H1 (cell line): ENCODE data around the gene PATJ. TPM values are rescaled to one million over a fixed set of nuclear protein-coding genes. Genes with fewer than 3 reads are reported as not detected.
"Not testable (repeated sequence)": the region's sequence is repeated elsewhere in the genome, so short reads cannot be mapped to it uniquely, and the experiment has no call there.

Experiments
- CTCF ChIA-PET: fragments of 300-600 bp; sonication (Branson Sonifier 250); formaldehyde crosslinking; loops from one replicate; lab custom pipeline; 2021; ENCODE audit not compliant: partially characterized antibody; lab: Charles Lee
- POLR2A ChIA-PET: fragments of 300-600 bp; sonication (Branson Sonifier 250); formaldehyde crosslinking; loops from one replicate; lab custom pipeline; 2021; ENCODE audit warnings: inconsistent platforms; ENCODE audit not compliant: partially characterized antibody; lab: Charles Lee
- DNase-seq, 2 experiments: peaks; one replicate each; pipeline versions ENCODE4 v3.0.0 to v3.0.0-alpha.2; 2010 to 2022; ENCODE audit warnings: low spot score in 2 of 2, low read depth in 1 of 2, mixed read lengths in 1 of 2
- FAIRE-seq: peaks from 2 replicates; lab custom pipeline; 2011; peaks lifted over from hg19 to GRCh38; lab: Jason Lieb, UNC
- H2AFZ ChIP-seq: 2 replicates; pipeline ENCODE4 v1.8.1; 2012; ENCODE audit warnings: low read length, inconsistent platforms
- H2AK5ac ChIP-seq: 2 replicates; pipeline ENCODE4 v1.6.1; 2013; ENCODE audit warnings: low read depth, low read length
- H2BK120ac ChIP-seq: replicated peaks from 2 replicates; pipeline ENCODE3; 2013; ENCODE audit warnings: low read depth, low read length, inconsistent platforms
- H2BK12ac ChIP-seq: 2 replicates; pipeline ENCODE4 v1.6.1; 2013; ENCODE audit warnings: low read depth, low read length
- H2BK15ac ChIP-seq: 2 replicates; pipeline ENCODE4 v1.6.1; 2013; ENCODE audit warnings: low read length
- H2BK20ac ChIP-seq: 2 replicates; pipeline ENCODE4 v1.6.1; 2013; ENCODE audit warnings: low read length
- H2BK5ac ChIP-seq: 2 replicates; pipeline ENCODE4 v1.6.1; 2013; ENCODE audit warnings: low read depth, low read length
- H3K14ac ChIP-seq: 2 replicates; pipeline ENCODE4 v1.6.1; 2013; ENCODE audit warnings: inconsistent platforms; ENCODE audit not compliant: insufficient read length
- H3K18ac ChIP-seq: 2 replicates; pipeline ENCODE4 v1.6.1; 2013; ENCODE audit warnings: low read length; ENCODE audit errors: extremely low read depth
- H3K23ac ChIP-seq: 2 replicates; pipeline ENCODE4 v1.6.1; 2013; ENCODE audit warnings: inconsistent platforms; ENCODE audit not compliant: insufficient read length
- H3K23me2 ChIP-seq: 2 replicates; pipeline ENCODE4 v1.6.1; 2013; ENCODE audit warnings: low read depth, low read length
- H3K27ac ChIP-seq: 2 replicates; pipeline ENCODE4 v1.6.1; 2011; ENCODE audit warnings: low read depth, low read length, inconsistent platforms
- H3K27me3 ChIP-seq, 4 experiments: replicated peaks in 1 of 4; 1 replicate in 1 of 4; 2 replicates in 3 of 4; pipeline versions ENCODE4 v1.6.1 to v1.8.1; 2011 to 2013; ENCODE audit warnings: low read length in 3 of 4, mild to moderate bottlenecking in 3 of 4, inconsistent platforms in 2 of 4, mixed read lengths in 2 of 4, moderate library complexity in 1 of 4; ENCODE audit not compliant: control insufficient read depth in 3 of 4, insufficient read depth in 3 of 4; ENCODE audit errors: extremely low read depth in 1 of 4
- H3K36me3 ChIP-seq, 4 experiments: 2 replicates each; pipeline versions ENCODE4 v1.6.1 to v1.8.1; 2011 to 2013; ENCODE audit warnings: mild to moderate bottlenecking in 4 of 4, low read length in 3 of 4, moderate library complexity in 2 of 4, control low read depth in 1 of 4, inconsistent platforms in 1 of 4; ENCODE audit not compliant: insufficient read depth in 4 of 4, control insufficient read depth in 2 of 4
- H3K4ac ChIP-seq: replicated peaks from 2 replicates; pipeline ENCODE3; 2013; ENCODE audit warnings: low read length, low read depth, mixed read lengths, inconsistent platforms; ENCODE audit not compliant: insufficient read length
- H3K4me1 ChIP-seq, 4 experiments: replicated peaks in 1 of 4; 1 replicate in 1 of 4; 2 replicates in 3 of 4; pipeline versions ENCODE4 v1.6.1 to v1.8.1; 2011 to 2013; ENCODE audit warnings: low read length in 3 of 4, inconsistent platforms in 2 of 4, mixed read lengths in 1 of 4; ENCODE audit not compliant: insufficient read depth in 4 of 4, control insufficient read depth in 3 of 4
- H3K4me2 ChIP-seq, 2 experiments: 2 replicates each; pipeline versions ENCODE4 v1.6.1 to v1.8.1; 2011 to 2013; ENCODE audit warnings: low read depth in 2 of 2, low read length in 2 of 2, control low read depth in 1 of 2, inconsistent platforms in 1 of 2, mild to moderate bottlenecking in 1 of 2; ENCODE audit not compliant: insufficient read depth in 1 of 2
- H3K4me3 ChIP-seq, 4 experiments: fragments of 200-600, 300-600 bp in 1 of 4; sonication (generic), shearing (Covaris generic), sonication (Bioruptor Twin) in 1 of 4; 2 replicates each; pipeline versions ENCODE4 v1.5.1 to v1.8.1; 2011 to 2016; ENCODE audit warnings: low read length in 4 of 4, low read depth in 3 of 4, control low read depth in 2 of 4, inconsistent platforms in 2 of 4, mild to moderate bottlenecking in 2 of 4, mixed read lengths in 1 of 4, moderate library complexity in 1 of 4; ENCODE audit not compliant: insufficient read depth in 2 of 4; ENCODE audit errors: extremely low read depth in 1 of 4
- H3K56ac ChIP-seq: replicated peaks from 2 replicates; pipeline ENCODE3; 2013; ENCODE audit warnings: low read depth, mild to moderate bottlenecking, mixed read lengths, low read length, inconsistent platforms; ENCODE audit not compliant: insufficient read length
- H3K79me1 ChIP-seq: 2 replicates; pipeline ENCODE4 v1.6.1; 2013; ENCODE audit warnings: low read depth, low read length, control low read depth
- H3K79me2 ChIP-seq, 2 experiments: 2 replicates each; pipeline versions ENCODE4 v1.6.1 to v1.8.1; 2012 to 2013; ENCODE audit warnings: low read length in 2 of 2, mild to moderate bottlenecking in 2 of 2, inconsistent platforms in 1 of 2; ENCODE audit not compliant: insufficient read depth in 2 of 2, control insufficient read depth in 1 of 2
- H3K9ac ChIP-seq, 4 experiments: replicated peaks in 1 of 4; 1 replicate in 1 of 4; 2 replicates in 3 of 4; pipeline versions ENCODE4 v1.6.1 to v1.8.1; 2011 to 2013; ENCODE audit warnings: low read depth in 3 of 4, low read length in 3 of 4, control low read depth in 2 of 4, mild to moderate bottlenecking in 2 of 4, moderate library complexity in 2 of 4, inconsistent platforms in 1 of 4; ENCODE audit errors: extremely low read depth in 1 of 4
- H3K9me3 ChIP-seq, 2 experiments: 2 replicates each; pipeline versions ENCODE4 v1.6.1 to v1.8.1; 2012 to 2013; ENCODE audit warnings: mild to moderate bottlenecking in 2 of 2, moderate library complexity in 2 of 2, control low read depth in 1 of 2, inconsistent platforms in 1 of 2, low read depth in 1 of 2, low read length in 1 of 2, mixed read lengths in 1 of 2; ENCODE audit not compliant: insufficient read depth in 2 of 2
- H4K20me1 ChIP-seq, 2 experiments: replicated peaks in 1 of 2; 2 replicates each; pipeline versions ENCODE3 to v1.8.1; 2011 to 2013; ENCODE audit warnings: inconsistent platforms in 2 of 2, low read length in 2 of 2, mild to moderate bottlenecking in 1 of 2; ENCODE audit not compliant: insufficient read depth in 2 of 2, control insufficient read depth in 1 of 2
- H4K5ac ChIP-seq: 2 replicates; pipeline ENCODE4 v1.6.1; 2013; ENCODE audit warnings: low read length, low read depth, mixed read lengths, inconsistent platforms; ENCODE audit not compliant: insufficient read length
- H4K8ac ChIP-seq: 2 replicates; pipeline ENCODE4 v1.8.0; 2013; ENCODE audit warnings: mild to moderate bottlenecking, moderate library complexity, low read length, inconsistent platforms; ENCODE audit not compliant: insufficient read depth; ENCODE audit errors: extremely low read depth
- H4K91ac ChIP-seq: replicated peaks from 2 replicates; pipeline ENCODE3; 2013; ENCODE audit warnings: low read length, mixed read lengths, inconsistent platforms; ENCODE audit not compliant: insufficient read length
- WGBS, 2 experiments: shearing (Covaris generic) in 1 of 2; methylation state at CpG; one replicate each; pipeline versions ENCODE4 v1.1.6 to v1.1.7; 2013 to 2015; ENCODE audit warnings: low lambda C conversion rate in 2 of 2, mixed read lengths in 2 of 2, inconsistent platforms in 1 of 2, low coverage in 1 of 2, missing lambda C conversion rate in 1 of 2; ENCODE audit not compliant: insufficient replicate concordance in 2 of 2, insufficient coverage in 1 of 2, insufficient read length in 1 of 2; ENCODE audit errors: extremely low coverage in 1 of 2, missing lambda C conversion rate in 1 of 2; 5-methylcytosine and 5-hydroxymethylcytosine counted together
- polyA plus RNA-seq, 7 experiments: library from polyadenylated mRNA; depleted of rRNA in 3 of 7; stranded (reverse) in 5 of 7; unstranded in 2 of 7; fragments of >200 nt in 5 of 7; fragments of 200-250 nt in 2 of 7; gene quantifications; 1 replicate in 5 of 7; 2 replicates in 1 of 7; 4 replicates in 1 of 7; pipeline versions ENCODE4 v1.2.1 to v1.2.3, GENCODE V29; 2011 to 2013; ENCODE audit warnings: missing spikeins in 2 of 7, mixed read lengths in 2 of 7
- total RNA-seq: library from RNA; stranded (reverse); fragmentation: NEBNext Ultra II Directional; extraction: Animal tissue kit (Norgen Biotek cat#: 25700); gene quantifications from 2 replicates; pipeline ENCODE4 v1.2.1, GENCODE V29; 2021

PATJ gene
- total and polyA plus RNA-seq, 2 of the 8 experiments (the other 6 are each of a cell fraction or from before 2014, with no cell fraction given), result 8.2 to 55.6 TPM

DNA sequence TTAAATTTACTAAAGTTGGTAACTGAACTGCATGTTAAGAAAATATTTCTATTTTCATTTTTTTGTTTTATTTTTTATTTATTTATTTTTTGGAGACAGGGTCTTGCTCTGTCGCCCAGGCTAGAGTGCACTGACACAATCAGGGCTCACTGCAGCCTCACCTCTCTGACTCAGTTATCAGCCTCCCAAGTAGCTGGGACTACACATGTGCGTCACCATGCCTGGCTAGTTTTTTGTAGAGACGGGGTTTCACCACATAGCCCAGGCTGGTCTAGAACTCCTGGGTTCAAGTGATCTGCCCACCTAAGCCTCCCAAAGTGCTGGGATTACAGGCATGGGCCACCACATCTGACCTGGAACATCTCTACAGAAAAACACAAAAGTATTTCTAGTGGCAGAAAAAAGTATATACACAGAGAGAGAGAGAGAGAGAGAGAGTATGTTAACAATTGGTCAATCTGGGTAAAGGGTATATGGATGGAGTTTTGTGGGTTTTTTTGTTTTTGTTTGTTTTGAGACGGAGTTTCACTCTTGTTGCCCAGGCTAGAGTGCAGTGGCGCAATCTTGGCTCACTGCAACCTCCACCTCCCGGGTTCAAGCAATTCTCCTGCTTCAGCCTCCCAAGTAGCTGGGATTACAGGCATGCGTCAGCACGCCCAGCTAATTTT lies 23.1 kb upstream of the PATJ start:
- H2AK5ac ChIP-seq, H3K9ac ChIP-seq, H4K91ac ChIP-seq, H2BK20ac ChIP-seq, H3K4me2 ChIP-seq, H2BK120ac ChIP-seq, H3K36me3 ChIP-seq, H3K56ac ChIP-seq, H3K27me3 ChIP-seq, H3K9me3 ChIP-seq, H2BK15ac ChIP-seq, H3K79me1 ChIP-seq, H3K23ac ChIP-seq, H2BK12ac ChIP-seq, H3K23me2 ChIP-seq, H3K4me1 ChIP-seq, H2AFZ ChIP-seq, H3K4ac ChIP-seq, H3K14ac ChIP-seq, H3K4me3 ChIP-seq, H4K8ac ChIP-seq, H2BK5ac ChIP-seq, H3K18ac ChIP-seq, H4K20me1 ChIP-seq, H4K5ac ChIP-seq, FAIRE-seq, POLR2A ChIA-PET, DNase-seq, H3K27ac ChIP-seq, CTCF ChIA-PET: not testable (repeated sequence)
- H3K79me2 ChIP-seq, result peaks cover 4 to 20% of the 10 kb centered on the region in 2 experiments; a peak in 3 of 4 replicates
- WGBS, 2 experiments, result 89% methylated on average over 8 of the region's 8 CpGs; no CpG with 5 or more reads in 1 of the 2 experiments
